NCI-H510A (cell line): ENCODE data around the gene IQGAP2.

Source experiments
- DNase-seq: peaks from one replicate; lab custom pipeline; 2025; lab: John Stamatoyannopoulos, UW

The IQGAP2 gene

GRCh38 chr5:76755779-76756637, 352.9 kb downstream of the IQGAP2 start:
- no peak for DNase-seq

- DNase-seq = no peak
These were observed 354.0 kb downstream of the IQGAP2 start for GRCh38 chr5:76757049-76757448.
